Activated CD4-positive, alpha-beta T cell treated with anti-CD3 and anti-CD28 coated beads for 24 hours (primary cell): ENCODE results near the gene PRRG3.
"Not testable (repeated sequence)": the region's sequence is repeated elsewhere in the genome, so short reads cannot be mapped to it uniquely, and the experiment has no call there.

ENCODE experiments used
- DNase-seq, 2 donors: peaks; one replicate each; pipeline ENCODE4 v3.0.0-alpha.2; 2020; ENCODE audit warnings: low read depth in 2 of 2

Gene PRRG3

GRCh38 chrX:151694661-151695582 lies at the start of gene PRRG3:
TSS of gene PRRG3 (plus strand) at chrX:151695458. CDS start at chrX:151698815, 3,357 bp downstream.
- DNase-seq = no peak

GRCh38 chrX:151675121-151675746 lies 20.0 kb upstream of the PRRG3 start:
- no peak for DNase-seq

GRCh38 chrX:151676196-151676595 lies 19.1 kb upstream of the PRRG3 start:
- DNase-seq = no peak

- no peak for DNase-seq
These were observed 15.4 kb upstream of the PRRG3 start for GRCh38 chrX:151679798-151680402.

GRCh38 chrX:151680805-151681204 lies 14.5 kb upstream of the PRRG3 start:
- peak; percentile 40 to 47 for DNase-seq

- no peak for DNase-seq
These were observed 7.6 kb upstream of the PRRG3 start for GRCh38 chrX:151687635-151688034.

- DNase-seq = no peak
These were observed 6.6 kb upstream of the PRRG3 start for GRCh38 chrX:151688695-151689094.

GRCh38 chrX:151692825-151693224 lies 2.4 kb upstream of the PRRG3 start:
- DNase-seq = no peak

- DNase-seq = no peak
These were observed 1.1 kb upstream of the PRRG3 start for GRCh38 chrX:151694121-151694520.

- no peak for DNase-seq
These were observed 504 bp downstream of the PRRG3 start for GRCh38 chrX:151695583-151696340.

- DNase-seq = not testable (repeated sequence)
These were observed 1.8 kb downstream of the PRRG3 start for GRCh38 chrX:151697082-151697481.

GRCh38 chrX:151697522-151697921 lies 2.3 kb downstream of the PRRG3 start:
- DNase-seq = no peak

- no peak for DNase-seq
These were observed 3.2 kb downstream of the PRRG3 start for GRCh38 chrX:151698485-151698884.

GRCh38 chrX:151699746-151700145 lies 4.5 kb downstream of the PRRG3 start:
- no peak for DNase-seq

- DNase-seq = no peak
These were observed 5.3 kb downstream of the PRRG3 start for GRCh38 chrX:151700581-151700980.

GRCh38 chrX:151701071-151701470 lies 5.8 kb downstream of the PRRG3 start:
- no peak for DNase-seq

- DNase-seq = no peak
These were observed 6.3 kb downstream of the PRRG3 start for GRCh38 chrX:151701531-151701930.

GRCh38 chrX:151702026-151702714 lies 6.9 kb downstream of the PRRG3 start:
- no peak for DNase-seq

- no peak for DNase-seq
These were observed 7.6 kb downstream of the PRRG3 start for GRCh38 chrX:151702741-151703340.

- DNase-seq = no peak
These were observed 8.2 kb downstream of the PRRG3 start for GRCh38 chrX:151703487-151703886.
